NB4 (cell line): ENCODE data around the gene TRAPPC10.

ENCODE experiments used
- CTCF ChIP-seq: IDR thresholded peaks from one replicate; pipeline ENCODE4 v1.5.1; 2012; ENCODE audit warnings: low read depth, low read length
- MYC ChIP-seq: IDR thresholded peaks from 2 replicates; pipeline ENCODE4 v1.6.1; 2011; ENCODE audit warnings: low read depth, low read length
- POLR2A ChIP-seq: IDR thresholded peaks from 2 replicates; pipeline ENCODE4 v1.6.1; 2011; ENCODE audit warnings: mild to moderate bottlenecking; ENCODE audit not compliant: insufficient read length; ENCODE audit errors: extremely low read depth
- TF ChIP-seq, protein P1 (sequence below): IDR thresholded peaks from 2 replicates; pipeline ENCODE4 v1.6.1; 2011; ENCODE audit warnings: low read depth, low read length

GRCh38 chr21:43993420-43993934 lies 18.6 kb upstream of the TRAPPC10 start:
- TF ChIP-seq POLR2A (no peak), CTCF (no peak), MYC (no peak)
- TF ChIP-seq, protein P1, sequence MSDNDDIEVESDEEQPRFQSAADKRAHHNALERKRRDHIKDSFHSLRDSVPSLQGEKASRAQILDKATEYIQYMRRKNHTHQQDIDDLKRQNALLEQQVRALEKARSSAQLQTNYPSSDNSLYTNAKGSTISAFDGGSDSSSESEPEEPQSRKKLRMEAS: no peak
